WTC11 (cell line): ENCODE data around the gene CAPN13. TPM values are rescaled to one million over a fixed set of nuclear protein-coding genes. Genes with fewer than 3 reads are reported as not detected.

Source experiments
- ATAC-seq: fragments of 200-7000 bp; cut with Tn5 transposase; 2 replicates; pipeline ENCODE4 v1.10.0; 2021; ENCODE audit warnings: mild to moderate bottlenecking, moderate library complexity
- CTCF ChIA-PET: fragments of 300-600 bp; sonication (Branson Sonifier 250); formaldehyde crosslinking; loops from one replicate; lab custom pipeline; 2021; ENCODE audit warnings: antibody characterized with exemption; lab: Charles Lee
- POLR2A ChIA-PET: fragments of 350-600 bp; sonication (Branson Sonifier 250); formaldehyde crosslinking; loops from one replicate; lab custom pipeline; 2021; ENCODE audit warnings: antibody characterized with exemption; lab: Charles Lee
- DNase-seq: peaks from one replicate; pipeline ENCODE4 v3.0.0; 2021; ENCODE audit warnings: low spot score
- H3K27ac Mint-ChIP-seq: 2 replicates; pipeline ENCODE4 v1.8.0; 2021; ENCODE audit warnings: mixed read lengths
- H3K27me3 Mint-ChIP-seq: 2 replicates; pipeline ENCODE4 v1.8.0; 2021; ENCODE audit warnings: low read depth, mild to moderate bottlenecking, moderate library complexity, mixed read lengths
- H3K36me3 Mint-ChIP-seq: 2 replicates; pipeline ENCODE4 v1.8.0; 2021; ENCODE audit warnings: mixed read lengths
- H3K4me1 Mint-ChIP-seq: 2 replicates; pipeline ENCODE4 v1.8.0; 2022; ENCODE audit warnings: mixed read lengths
- H3K4me3 Mint-ChIP-seq: 2 replicates; pipeline ENCODE4 v1.8.0; 2021; ENCODE audit warnings: mild to moderate bottlenecking, moderate library complexity, mixed read lengths
- H3K9me3 Mint-ChIP-seq: 2 replicates; pipeline ENCODE4 v1.8.0; 2021; ENCODE audit warnings: mixed read lengths
- ATF1 ChIP-seq: sonication (generic); formaldehyde crosslinking; IDR thresholded peaks from 2 replicates; pipeline ENCODE4 v1.8.1; 2023; ENCODE audit warnings: mild to moderate bottlenecking, moderate library complexity, missing genetic modification reagents
- ATF2 ChIP-seq: sonication (generic); formaldehyde crosslinking; IDR thresholded peaks from 2 replicates; pipeline ENCODE4 v1.8.1; 2022; ENCODE audit warnings: low read depth, missing genetic modification reagents, borderline replicate concordance
- ATF6 ChIP-seq: sonication (generic); formaldehyde crosslinking; IDR thresholded peaks from 2 replicates; pipeline ENCODE4 v1.8.1; 2023; ENCODE audit warnings: mild to moderate bottlenecking, missing genetic modification reagents
- E2F1 ChIP-seq: sonication (generic); formaldehyde crosslinking; IDR thresholded peaks from 2 replicates; pipeline ENCODE4 v1.8.0; 2022; ENCODE audit warnings: mild to moderate bottlenecking, missing genetic modification reagents
- EMX1 ChIP-seq: fragments of 250-450 bp; sonication (Bioruptor Pico); IDR thresholded peaks from 2 replicates; pipeline ENCODE4 v1.8.0; 2021; ENCODE audit warnings: mild to moderate bottlenecking
- ERG ChIP-seq: fragments of 250-450 bp; sonication (Bioruptor Pico); IDR thresholded peaks from 2 replicates; pipeline ENCODE4 v1.8.0; 2021; ENCODE audit warnings: mild to moderate bottlenecking
- FOXJ3 ChIP-seq: sonication (generic); formaldehyde crosslinking; IDR thresholded peaks from 2 replicates; pipeline ENCODE4 v1.9.0; 2021; ENCODE audit warnings: missing genetic modification reagents, mild to moderate bottlenecking, borderline replicate concordance
- FOXP4 ChIP-seq: sonication (generic); formaldehyde crosslinking; IDR thresholded peaks from 2 replicates; pipeline ENCODE4 v1.8.0; 2022; ENCODE audit warnings: mild to moderate bottlenecking, missing genetic modification reagents
- GRHL2 ChIP-seq: fragments of 250-450 bp; sonication (Bioruptor Pico); IDR thresholded peaks from 2 replicates; pipeline ENCODE4 v1.8.0; 2022; ENCODE audit warnings: mild to moderate bottlenecking, moderate library complexity; ENCODE audit not compliant: insufficient replicate concordance, severe bottlenecking
- HMGXB4 ChIP-seq: sonication (generic); formaldehyde crosslinking; IDR thresholded peaks from 2 replicates; pipeline ENCODE4 v1.8.1; 2023; ENCODE audit warnings: mild to moderate bottlenecking, moderate library complexity, missing genetic modification reagents
- IRF2 ChIP-seq: sonication (generic); formaldehyde crosslinking; IDR thresholded peaks from 2 replicates; pipeline ENCODE4 v1.8.0; 2022; ENCODE audit warnings: low read depth, missing genetic modification reagents, borderline replicate concordance
- JAZF1 ChIP-seq: fragments of 250-450 bp; sonication (Bioruptor Pico); IDR thresholded peaks from 2 replicates; pipeline ENCODE4 v1.9.0; 2021; ENCODE audit warnings: moderate library complexity, mild to moderate bottlenecking, inconsistent platforms
- MAX ChIP-seq: sonication (generic); formaldehyde crosslinking; IDR thresholded peaks from 2 replicates; pipeline ENCODE4 v1.8.0; 2022; ENCODE audit warnings: mild to moderate bottlenecking, missing genetic modification reagents
- MXD4 ChIP-seq: fragments of 250-450 bp; sonication (Bioruptor Pico); IDR thresholded peaks from 2 replicates; pipeline ENCODE4 v1.8.0; 2021; ENCODE audit warnings: mild to moderate bottlenecking, moderate library complexity, borderline replicate concordance
- NFATC4 ChIP-seq: fragments of 250-450 bp; sonication (Bioruptor Pico); IDR thresholded peaks from 2 replicates; pipeline ENCODE4 v1.9.0; 2021; ENCODE audit warnings: mild to moderate bottlenecking
- NFYB ChIP-seq: sonication (generic); formaldehyde crosslinking; conservative IDR thresholded peaks from 2 replicates; pipeline ENCODE4 v1.8.0; 2022; ENCODE audit warnings: low read depth, missing genetic modification reagents
- NR2C2 ChIP-seq: sonication (generic); formaldehyde crosslinking; IDR thresholded peaks from 2 replicates; pipeline ENCODE4 v1.8.0; 2022; ENCODE audit warnings: mild to moderate bottlenecking, missing genetic modification reagents
- SMAD3 ChIP-seq: sonication (generic); formaldehyde crosslinking; IDR thresholded peaks from 2 replicates; pipeline ENCODE4 v1.8.0; 2022; ENCODE audit warnings: missing genetic modification reagents, mild to moderate bottlenecking, borderline replicate concordance
- TCF7 ChIP-seq: sonication (generic); formaldehyde crosslinking; IDR thresholded peaks from 2 replicates; pipeline ENCODE4 v1.8.0; 2022; ENCODE audit warnings: mild to moderate bottlenecking, low read depth, missing genetic modification reagents, moderate library complexity
- TEAD4 ChIP-seq: sonication (generic); formaldehyde crosslinking; IDR thresholded peaks from 2 replicates; pipeline ENCODE4 v1.8.0; 2022; ENCODE audit warnings: mild to moderate bottlenecking, missing genetic modification reagents
- ZBTB21 ChIP-seq: sonication (generic); formaldehyde crosslinking; IDR thresholded peaks from 2 replicates; pipeline ENCODE4 v1.8.1; 2023; ENCODE audit warnings: mild to moderate bottlenecking, missing genetic modification reagents, borderline replicate concordance
- ZNF317 ChIP-seq: sonication (generic); formaldehyde crosslinking; IDR thresholded peaks from 2 replicates; pipeline ENCODE4 v1.8.1; 2023; ENCODE audit warnings: low read depth, mild to moderate bottlenecking, moderate library complexity, missing genetic modification reagents, borderline replicate concordance
- ZNF416 ChIP-seq: fragments of 250-450 bp; sonication (Bioruptor Pico); IDR thresholded peaks from 2 replicates; pipeline ENCODE4 v1.9.0; 2021; ENCODE audit warnings: mild to moderate bottlenecking, inconsistent platforms
- total RNA-seq: library from RNA; stranded (reverse); gene quantifications from 3 replicates; pipeline ENCODE4 v1.2.3, GENCODE V29; 2021

The CAPN13 gene
- total RNA-seq, 1 experiment from 2014 or later = 1.7 TPM

- no peak for TF ChIP-seq NFATC4 (CRISPR knock-in tag)
- TF ChIP-seq GRHL2 (CRISPR knock-in tag) = no peak
- TF ChIP-seq SMAD3 (CRISPR knock-in tag) = no peak
- no peak for TF ChIP-seq ATF1 (CRISPR knock-in tag)
Measured at GRCh38 chr2:30786923-30787685, 20.1 kb downstream of the CAPN13 start (continued).

GRCh38 chr2:30784682-30785081 lies 22.6 kb downstream of the CAPN13 start:
- Mint-ChIP-seq H3K4me1 (0 out of 2 replicates have a peak, but pooled peaks cover 1% of the 10 kb centered on the region), H3K27ac (no peak overlapping the region), H3K36me3 (no peaks in the 10 kb centered on the region), H3K9me3 (no peaks in the 10 kb centered on the region), H3K4me3 (no peak overlapping the region), H3K27me3 (no peaks in the 10 kb centered on the region)
- ChIA-PET CTCF (no interaction called here), POLR2A (no interaction called here)
- TF ChIP-seq TEAD4 (CRISPR knock-in tag) = no peak
- no peak for TF ChIP-seq ZNF416
- TF ChIP-seq EMX1 = no peak
- no peak for TF ChIP-seq ZBTB21
- TF ChIP-seq NR2C2 = no peak
- no peak for TF ChIP-seq ATF6
- TF ChIP-seq FOXP4 = no peak
- no peak for TF ChIP-seq JAZF1 (CRISPR knock-in tag)
- no peak for TF ChIP-seq NFYB (CRISPR knock-in tag)
- TF ChIP-seq TCF7 = no peak
- no peak for TF ChIP-seq ATF1 (CRISPR knock-in tag)
- no peak for TF ChIP-seq MAX (CRISPR knock-in tag)
- TF ChIP-seq E2F1 (CRISPR knock-in tag) = no peak
- no peak for TF ChIP-seq IRF2 (CRISPR knock-in tag)
- no peak for TF ChIP-seq HMGXB4 (CRISPR knock-in tag)
- TF ChIP-seq ZNF317 = no peak
- no peak for TF ChIP-seq ATF2 (CRISPR knock-in tag)
- TF ChIP-seq ERG (CRISPR knock-in tag) = no peak
- TF ChIP-seq FOXJ3 (CRISPR knock-in tag) = no peak
- no peak for TF ChIP-seq MXD4 (CRISPR knock-in tag)
- ATAC-seq (no peak), DNase-seq (no peak)
